GM15510 (cell line): ENCODE measurements around the gene PROSER2.

Experiments used
- POLR2A ChIP-seq: IDR thresholded peaks from 3 replicates; pipeline ENCODE4 v1.6.1; 2011; ENCODE audit warnings: borderline replicate concordance; ENCODE audit not compliant: insufficient read length; ENCODE audit errors: extremely low read depth

Gene PROSER2

DNA sequence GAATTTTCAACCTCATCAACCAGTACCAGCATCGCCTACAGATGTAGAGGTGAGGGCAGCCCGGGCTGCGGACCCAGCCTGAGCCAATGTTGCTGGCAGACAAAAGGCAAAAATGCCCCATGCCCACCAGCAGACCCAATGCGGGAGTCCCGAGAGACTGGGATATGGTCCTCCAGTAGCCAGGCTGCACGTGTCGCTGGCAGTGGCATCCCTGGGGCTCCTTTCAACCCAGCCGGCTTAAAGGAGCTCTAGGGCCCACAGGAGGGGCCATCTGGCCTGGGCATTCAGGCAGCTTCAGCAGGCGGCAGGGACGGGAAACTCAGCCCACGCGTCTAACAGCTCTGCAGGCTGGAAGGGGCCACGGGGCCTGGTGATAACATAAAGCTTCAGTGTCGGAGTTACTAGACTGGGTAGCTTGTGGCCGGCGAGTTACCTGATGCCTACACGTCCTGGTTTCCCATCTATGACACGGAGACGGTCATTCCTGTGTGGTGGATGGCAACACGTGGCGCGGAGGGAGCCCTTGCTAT, 70.7 kb downstream of the PROSER2 start:
- TF ChIP-seq POLR2A = no peak

- no peak for TF ChIP-seq POLR2A
Measured at GRCh38 chr10:11894381-11895107, 71.4 kb downstream of the PROSER2 start.

DNA sequence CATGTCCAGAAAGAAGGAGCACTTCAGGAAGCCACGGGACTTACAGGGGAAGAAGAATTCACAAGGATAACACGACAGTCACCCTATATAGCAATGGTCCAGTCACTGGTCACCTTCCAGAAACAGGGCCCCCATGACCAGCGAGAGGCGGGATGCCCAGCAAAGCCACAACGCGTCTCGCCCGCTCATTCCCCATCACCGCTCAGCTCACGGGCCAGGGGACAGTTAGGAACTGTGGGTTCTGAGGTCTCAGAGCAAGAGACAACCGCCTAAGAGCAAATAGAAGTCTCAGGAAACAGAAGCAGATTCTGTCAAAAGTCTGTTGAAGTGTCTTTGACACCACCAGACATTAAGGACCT, 71.9 kb downstream of the PROSER2 start:
- TF ChIP-seq POLR2A = no peak

DNA sequence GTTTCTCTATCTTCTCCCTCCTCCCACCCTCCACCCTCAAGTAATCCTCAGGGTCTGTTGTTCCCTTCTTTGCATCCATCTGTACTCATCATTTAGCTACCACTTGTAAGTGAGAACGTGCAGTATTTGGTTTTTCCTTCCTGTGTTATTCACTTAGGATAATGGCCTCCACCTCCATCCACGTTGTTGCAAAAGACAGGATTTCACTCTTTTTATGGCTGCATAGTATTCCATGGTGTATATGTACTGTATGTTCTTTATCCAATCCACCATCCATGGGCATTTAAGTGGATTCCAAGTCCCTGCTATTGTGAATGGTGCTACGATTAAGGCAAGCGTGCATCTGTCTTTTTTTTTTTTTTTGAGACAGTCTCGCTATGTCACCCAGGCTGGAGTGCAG, 72.4 kb downstream of the PROSER2 start:
- no peak for TF ChIP-seq POLR2A

DNA sequence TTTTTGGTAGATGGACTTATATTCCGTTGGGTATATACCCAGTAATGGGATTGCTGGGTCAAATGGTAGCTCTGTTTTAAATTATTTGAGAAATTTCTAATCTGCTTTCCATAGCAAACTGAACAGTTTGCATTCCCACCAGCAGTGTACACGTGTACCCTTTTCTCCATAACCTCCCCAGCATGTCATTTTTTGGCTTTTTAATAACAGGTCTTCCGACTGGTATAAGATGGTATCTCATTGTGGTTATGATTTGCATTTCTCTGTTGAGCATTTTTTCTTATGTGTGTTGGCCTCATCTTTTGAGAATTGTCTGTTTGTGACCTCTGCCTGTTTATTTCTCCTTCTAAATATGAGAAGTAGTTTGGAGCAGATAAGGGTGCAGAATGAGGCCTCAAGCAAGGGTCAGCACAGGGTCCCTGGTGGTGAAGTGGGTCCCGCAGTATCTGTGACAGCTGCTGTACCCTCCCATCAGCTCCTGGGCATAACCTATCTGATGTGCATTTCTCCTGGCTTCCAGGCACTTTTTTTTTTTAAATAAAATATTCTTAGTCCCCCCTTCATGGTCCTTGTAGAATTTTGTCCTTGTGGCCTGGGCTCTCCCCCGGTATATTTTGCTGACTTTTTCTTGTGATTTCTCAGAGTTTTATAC, 73.5 kb downstream of the PROSER2 start:
- no peak for TF ChIP-seq POLR2A

- TF ChIP-seq POLR2A = no peak
Measured at GRCh38 chr10:11898033-11898371, 74.8 kb downstream of the PROSER2 start.

- no peak for TF ChIP-seq POLR2A
Measured at GRCh38 chr10:11898372-11899066, 75.4 kb downstream of the PROSER2 start.

DNA sequence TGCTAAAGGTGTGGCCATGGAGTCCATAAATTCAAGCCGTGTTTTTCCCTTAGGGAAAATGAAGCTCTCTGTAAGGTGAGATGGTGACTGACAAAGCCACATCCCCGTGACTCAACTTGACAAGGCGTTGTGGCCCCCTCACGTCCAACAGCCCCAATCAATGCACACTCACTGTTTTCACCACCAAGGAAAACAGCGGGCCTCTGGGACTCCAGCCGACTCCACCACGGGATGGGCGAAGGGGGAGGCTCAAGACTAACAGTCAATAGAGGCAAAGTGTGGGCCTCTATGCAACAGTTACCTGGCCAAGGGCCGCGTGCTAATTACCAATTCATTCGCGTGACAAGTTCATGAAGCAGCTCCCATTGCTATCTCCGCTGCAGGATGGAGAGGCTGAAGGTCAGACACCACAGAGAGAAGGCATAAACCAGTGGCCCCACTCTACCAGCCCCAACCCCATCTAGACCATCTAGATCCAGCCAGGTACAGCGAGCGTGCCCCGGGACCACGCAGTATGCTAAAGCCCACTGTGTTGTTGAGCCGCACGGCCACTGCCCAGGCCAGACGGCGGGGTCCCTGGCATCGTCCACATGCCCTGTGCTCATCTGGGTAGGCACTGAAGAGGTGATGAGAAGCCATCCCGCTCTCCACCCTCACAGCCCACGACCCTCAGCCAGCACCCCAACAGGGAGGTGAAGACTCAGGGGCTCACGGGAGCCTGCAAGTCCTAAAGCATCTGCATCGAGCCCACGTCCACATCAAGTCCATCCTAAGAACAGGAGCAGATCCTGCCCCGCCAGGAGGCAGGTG, 76.1 kb downstream of the PROSER2 start:
- no peak for TF ChIP-seq POLR2A

DNA sequence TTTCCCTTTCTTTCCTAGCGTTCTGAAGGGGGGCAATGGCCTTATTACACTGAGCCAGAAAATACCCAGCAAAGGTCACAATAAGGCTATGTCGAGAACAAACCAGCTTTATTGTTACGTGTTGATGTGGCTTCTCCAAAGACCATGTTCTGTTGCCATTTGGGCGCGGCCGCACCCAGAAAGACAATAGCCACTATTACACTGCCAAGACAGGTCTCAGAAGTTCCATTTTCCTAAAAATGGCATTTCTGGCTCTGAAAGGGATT, 77.8 kb downstream of the PROSER2 start:
- no peak for TF ChIP-seq POLR2A

GRCh38 chr10:11901454-11901832, 78.3 kb downstream of the PROSER2 start:
- no peak for TF ChIP-seq POLR2A

- no peak for TF ChIP-seq POLR2A
Measured at GRCh38 chr10:11901833-11902475, 78.8 kb downstream of the PROSER2 start.

DNA sequence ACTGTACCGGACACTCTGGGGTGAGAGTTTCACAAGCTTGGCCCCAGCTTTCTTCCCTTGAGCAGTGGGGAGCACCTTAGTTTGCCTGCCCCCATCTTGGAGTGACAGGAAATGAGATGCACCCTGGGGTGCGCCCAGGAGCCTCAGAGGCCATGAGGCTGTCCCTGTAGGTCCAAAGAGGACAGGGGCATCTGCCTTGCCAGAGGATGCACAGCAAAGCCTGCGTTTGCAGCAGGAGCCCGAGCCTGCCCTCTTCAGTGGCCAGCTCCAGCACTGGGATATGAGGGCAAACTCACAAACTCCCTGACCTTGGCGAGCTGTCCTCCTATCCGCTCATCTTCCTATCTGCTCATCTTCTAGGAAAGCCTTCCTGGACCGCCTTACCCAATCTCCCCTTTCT, 79.5 kb downstream of the PROSER2 start:
- no peak for TF ChIP-seq POLR2A

DNA sequence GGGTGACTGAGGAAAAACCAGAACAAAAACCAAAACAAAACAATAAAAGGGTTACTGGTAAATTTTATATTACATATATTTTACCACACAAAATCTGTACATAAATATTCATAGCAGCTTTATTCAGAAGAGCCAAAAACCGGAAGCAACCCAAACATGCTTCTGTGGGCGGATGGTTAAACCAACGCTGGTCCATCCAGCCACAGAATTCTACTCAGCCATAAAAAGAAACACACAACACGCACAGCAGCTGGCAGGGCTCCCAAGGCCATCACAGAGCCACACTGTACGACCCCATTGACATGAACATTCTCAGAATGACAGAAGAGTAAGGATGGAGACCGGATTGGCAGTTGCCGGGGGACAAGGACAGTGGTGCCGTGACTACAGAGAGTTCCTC, 83.6 kb downstream of the PROSER2 start:
- TF ChIP-seq POLR2A = no peak

- no peak for TF ChIP-seq POLR2A
Measured at GRCh38 chr10:11907914-11908313, 84.8 kb downstream of the PROSER2 start.

GRCh38 chr10:11908536-11908935, 85.4 kb downstream of the PROSER2 start:
- no peak for TF ChIP-seq POLR2A
